IMR-90 (cell line): ENCODE measurements around the gene TRAF3IP3. TPM values are rescaled to one million over a fixed set of nuclear protein-coding genes. Genes with fewer than 3 reads are reported as not detected.

Source experiments
- ATAC-seq: fragments of 200-7000 bp; cut with Tn5 transposase; 2 replicates; pipeline ENCODE4 v1.9.1; 2020; ENCODE audit warnings: low read depth, mild to moderate bottlenecking, moderate library complexity
- BruUV-seq: library from RNA; stranded (reverse); fragments of 400-500 nt; replicated peaks from 2 replicates; lab custom pipeline; 2021; lab: Mats Ljungman, UMichigan
- CTCF ChIA-PET: fragments of 300-600 bp; formaldehyde crosslinking; extraction: SDS; loops from one replicate; lab custom pipeline; 2021; ENCODE audit warnings: antibody characterized with exemption; lab: Yijun Ruan, JAX
- POLR2A ChIA-PET: fragments of 300-600 bp; sonication (Branson Sonifier 250); formaldehyde crosslinking; loops from one replicate; lab custom pipeline; 2022; ENCODE audit warnings: antibody characterized with exemption; ENCODE audit not compliant: unreplicated experiment; lab: Charles Lee
- DNase-seq: peaks from one replicate; pipeline ENCODE4 v3.0.0; 2013
- H2AFZ ChIP-seq: replicated peaks from 2 replicates; pipeline ENCODE3; 2013; ENCODE audit warnings: low read length, mild to moderate bottlenecking; ENCODE audit not compliant: poor library complexity
- H2AK5ac ChIP-seq: 2 replicates; pipeline ENCODE4 v1.6.1; 2013; ENCODE audit warnings: low read depth, low read length, inconsistent platforms
- H2AK9ac ChIP-seq: replicated peaks from 2 replicates; pipeline ENCODE3; 2013; ENCODE audit warnings: mild to moderate bottlenecking, low read depth, low read length, moderate library complexity; ENCODE audit not compliant: poor library complexity
- H2BK120ac ChIP-seq: 2 replicates; pipeline ENCODE4 v1.6.1; 2013; ENCODE audit warnings: low read depth, low read length, inconsistent platforms
- H2BK15ac ChIP-seq: 3 replicates; pipeline ENCODE4 v1.6.1; 2013; ENCODE audit warnings: low read depth, low read length, inconsistent platforms
- H2BK20ac ChIP-seq: 2 replicates; pipeline ENCODE4 v1.6.1; 2013; ENCODE audit warnings: low read depth, mild to moderate bottlenecking, inconsistent platforms, low read length, moderate library complexity
- H2BK5ac ChIP-seq: 2 replicates; pipeline ENCODE4 v1.6.1; 2013; ENCODE audit warnings: mild to moderate bottlenecking, low read depth, low read length, inconsistent platforms; ENCODE audit not compliant: poor library complexity, severe bottlenecking
- H3K14ac ChIP-seq: replicated peaks from 2 replicates; pipeline ENCODE4 v1.6.1; 2013; ENCODE audit warnings: low read depth, low read length, inconsistent platforms
- H3K18ac ChIP-seq: 2 replicates; pipeline ENCODE4 v1.6.1; 2013; ENCODE audit warnings: low read depth, low read length, control low read depth
- H3K23ac ChIP-seq: 2 replicates; pipeline ENCODE4 v1.6.1; 2013; ENCODE audit warnings: low read depth, low read length, inconsistent platforms
- H3K27ac ChIP-seq: 2 replicates; pipeline ENCODE4 v1.5.1; 2013; ENCODE audit warnings: mild to moderate bottlenecking, control low read depth, low read length; ENCODE audit not compliant: insufficient read depth
- H3K27me3 ChIP-seq: 2 replicates; pipeline ENCODE4 v1.6.1; 2013; ENCODE audit warnings: low read length; ENCODE audit not compliant: control insufficient read depth, insufficient read depth
- H3K36me3 ChIP-seq: 2 replicates; pipeline ENCODE4 v1.6.1; 2013; ENCODE audit warnings: low read length, mixed read lengths; ENCODE audit not compliant: control insufficient read depth, insufficient read depth
- H3K4ac ChIP-seq: 2 replicates; pipeline ENCODE4 v1.6.1; 2013; ENCODE audit warnings: low read depth, low read length, inconsistent platforms
- H3K4me1 ChIP-seq: 2 replicates; pipeline ENCODE4 v1.6.1; 2013; ENCODE audit warnings: low read length, mixed read lengths; ENCODE audit not compliant: control insufficient read depth, insufficient read depth
- H3K4me2 ChIP-seq: 2 replicates; pipeline ENCODE4 v1.6.1; 2013; ENCODE audit warnings: low read depth, mild to moderate bottlenecking, control low read depth, low read length, moderate library complexity
- H3K4me3 ChIP-seq: 2 replicates; pipeline ENCODE4 v1.5.1; 2013; ENCODE audit warnings: low read depth, mild to moderate bottlenecking, control low read depth, low read length, moderate library complexity; ENCODE audit not compliant: insufficient read depth
- H3K56ac ChIP-seq: 2 replicates; pipeline ENCODE4 v1.6.1; 2013; ENCODE audit warnings: low read length, inconsistent platforms; ENCODE audit not compliant: insufficient read depth; ENCODE audit errors: extremely low read depth
- H3K79me1 ChIP-seq, 2 experiments: 2 replicates each; pipeline ENCODE4 v1.6.1; 2013; ENCODE audit warnings: low read length in 2 of 2, inconsistent platforms in 1 of 2, low read depth in 1 of 2
- H3K9ac ChIP-seq: 2 replicates; pipeline ENCODE4 v1.6.1; 2013; ENCODE audit warnings: low read depth, low read length, control low read depth
- H3K9me1 ChIP-seq: 2 replicates; pipeline ENCODE4 v1.6.1; 2013; ENCODE audit warnings: low read length, inconsistent platforms; ENCODE audit not compliant: insufficient read depth
- H3K9me3 ChIP-seq: 2 replicates; pipeline ENCODE4 v1.6.1; 2013; ENCODE audit warnings: low read length; ENCODE audit not compliant: control insufficient read depth, insufficient read depth
- H4K20me1 ChIP-seq: 2 replicates; pipeline ENCODE4 v1.6.1; 2013; ENCODE audit warnings: low read length, inconsistent platforms; ENCODE audit not compliant: insufficient read depth
- H4K5ac ChIP-seq: 2 replicates; pipeline ENCODE4 v1.6.1; 2013; ENCODE audit warnings: mild to moderate bottlenecking, low read depth, low read length, control low read depth
- H4K8ac ChIP-seq, 2 experiments: 2 replicates each; pipeline ENCODE4 v1.6.1; 2013; ENCODE audit warnings: low read depth in 2 of 2, low read length in 2 of 2, control low read depth in 1 of 2, inconsistent platforms in 1 of 2
- H4K91ac ChIP-seq: 2 replicates; pipeline ENCODE4 v1.6.1; 2013; ENCODE audit warnings: low read depth, low read length, inconsistent platforms; ENCODE audit not compliant: insufficient read depth
- BHLHE40 ChIP-seq: fragments of 150-350 bp; IDR thresholded peaks from 2 replicates; pipeline ENCODE4 v1.6.1; 2016; ENCODE audit warnings: mild to moderate bottlenecking, low read depth, low read length
- CEBPB ChIP-seq: IDR thresholded peaks from 2 replicates; pipeline ENCODE4 v1.6.1; 2012; ENCODE audit warnings: low read depth, low read length, improper control_type of control experiment
- MXI1 ChIP-seq: IDR thresholded peaks from 2 replicates; pipeline ENCODE4 v1.6.1; 2012; ENCODE audit warnings: low read depth, mild to moderate bottlenecking, low read length, moderate library complexity, borderline replicate concordance
- RAD21 ChIP-seq: IDR thresholded peaks from 2 replicates; pipeline ENCODE4 v1.6.1; 2012; ENCODE audit warnings: low read length, improper control_type of control experiment
- WGBS, 2 experiments: methylation state at CpG; one replicate each; pipeline versions ENCODE4 v1.1.5 to v1.1.7; 2013; ENCODE audit warnings: missing lambda C conversion rate in 2 of 2; ENCODE audit not compliant: insufficient read length in 1 of 2; ENCODE audit errors: extremely low coverage in 2 of 2; 5-methylcytosine and 5-hydroxymethylcytosine counted together
- dilution Hi-C: fragments of 300-500 bp; cut with HindIII; formaldehyde crosslinking; loops from one replicate; pipeline ENCODE4 v1.14.3; 2018; ENCODE audit warnings: low sequenced_read_pairs; ENCODE audit not compliant: unreplicated experiment
- in situ Hi-C: fragments of 300-500 bp; cut with MboI; formaldehyde crosslinking; loops from 3 replicates; pipeline ENCODE4 v1.14.3; 2019; ENCODE audit warnings: low sequenced_read_pairs, inconsistent platforms, mixed read lengths
- intact Hi-C: fragments of 100-400 bp; cut with micrococcal nuclease; formaldehyde crosslinking; loops from 2 replicates; pipeline ENCODE4 v1.10.0; 2022
- polyA plus RNA-seq, 3 experiments: library from polyadenylated mRNA; depleted of rRNA; stranded (reverse); fragments of >200 nt; gene quantifications; 2 replicates each; pipeline ENCODE4 v1.2.3, GENCODE V29; 2012; ENCODE audit warnings: low replicate concordance in 1 of 3
- total RNA-seq: library from RNA; depleted of rRNA; stranded (reverse); fragments of >200 nt; gene quantifications from 2 replicates; pipeline ENCODE4 v1.2.3, GENCODE V29; 2012
- TF ChIP-seq, protein P1 (sequence below): conservative IDR thresholded peaks from 2 replicates; pipeline ENCODE4 v1.5.1; 2012; ENCODE audit warnings: mild to moderate bottlenecking, low read depth, low read length, improper control_type of control experiment
- TF ChIP-seq, protein P2 (sequence below): fragments of 150-350 bp; IDR thresholded peaks from 2 replicates; pipeline ENCODE4 v1.6.1; 2016; ENCODE audit warnings: low read depth, mild to moderate bottlenecking, low read length, moderate library complexity, borderline replicate concordance
- TF ChIP-seq, protein P3 (sequence below): fragments of 150-350 bp; IDR thresholded peaks from 2 replicates; pipeline ENCODE4 v1.6.1; 2017; ENCODE audit warnings: mild to moderate bottlenecking, antibody characterized with exemption, low read length, low read depth

TRAF3IP3 gene
- total and polyA plus RNA-seq, 2 of the 4 experiments (the other 2 are of a cell fraction), result 0.12 to 0.18 TPM

DNA sequence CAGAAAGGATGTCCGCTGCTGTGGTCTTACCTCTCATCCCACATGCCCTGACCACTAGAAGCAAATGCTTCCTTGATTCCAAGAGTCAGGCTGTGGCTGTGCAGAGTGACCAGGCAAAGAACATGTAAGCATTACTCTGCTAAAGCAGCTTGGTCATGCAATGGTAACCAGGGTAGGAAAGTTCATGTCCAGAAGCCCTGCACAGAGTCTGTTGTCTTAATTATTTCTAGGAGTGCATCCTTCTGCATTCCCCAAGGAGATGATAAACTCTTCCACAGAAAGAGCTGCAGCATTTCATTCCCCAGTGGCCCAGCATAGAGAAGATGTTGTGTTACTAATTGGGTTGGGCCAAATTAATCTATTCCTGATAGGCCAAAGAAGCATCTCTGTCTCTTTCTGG lies 61.8 kb downstream of the TRAF3IP3 start:
- TF ChIP-seq BHLHE40, result no peak
- TF ChIP-seq, protein P1, sequence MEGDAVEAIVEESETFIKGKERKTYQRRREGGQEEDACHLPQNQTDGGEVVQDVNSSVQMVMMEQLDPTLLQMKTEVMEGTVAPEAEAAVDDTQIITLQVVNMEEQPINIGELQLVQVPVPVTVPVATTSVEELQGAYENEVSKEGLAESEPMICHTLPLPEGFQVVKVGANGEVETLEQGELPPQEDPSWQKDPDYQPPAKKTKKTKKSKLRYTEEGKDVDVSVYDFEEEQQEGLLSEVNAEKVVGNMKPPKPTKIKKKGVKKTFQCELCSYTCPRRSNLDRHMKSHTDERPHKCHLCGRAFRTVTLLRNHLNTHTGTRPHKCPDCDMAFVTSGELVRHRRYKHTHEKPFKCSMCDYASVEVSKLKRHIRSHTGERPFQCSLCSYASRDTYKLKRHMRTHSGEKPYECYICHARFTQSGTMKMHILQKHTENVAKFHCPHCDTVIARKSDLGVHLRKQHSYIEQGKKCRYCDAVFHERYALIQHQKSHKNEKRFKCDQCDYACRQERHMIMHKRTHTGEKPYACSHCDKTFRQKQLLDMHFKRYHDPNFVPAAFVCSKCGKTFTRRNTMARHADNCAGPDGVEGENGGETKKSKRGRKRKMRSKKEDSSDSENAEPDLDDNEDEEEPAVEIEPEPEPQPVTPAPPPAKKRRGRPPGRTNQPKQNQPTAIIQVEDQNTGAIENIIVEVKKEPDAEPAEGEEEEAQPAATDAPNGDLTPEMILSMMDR, result no peak
- TF ChIP-seq, protein P2, sequence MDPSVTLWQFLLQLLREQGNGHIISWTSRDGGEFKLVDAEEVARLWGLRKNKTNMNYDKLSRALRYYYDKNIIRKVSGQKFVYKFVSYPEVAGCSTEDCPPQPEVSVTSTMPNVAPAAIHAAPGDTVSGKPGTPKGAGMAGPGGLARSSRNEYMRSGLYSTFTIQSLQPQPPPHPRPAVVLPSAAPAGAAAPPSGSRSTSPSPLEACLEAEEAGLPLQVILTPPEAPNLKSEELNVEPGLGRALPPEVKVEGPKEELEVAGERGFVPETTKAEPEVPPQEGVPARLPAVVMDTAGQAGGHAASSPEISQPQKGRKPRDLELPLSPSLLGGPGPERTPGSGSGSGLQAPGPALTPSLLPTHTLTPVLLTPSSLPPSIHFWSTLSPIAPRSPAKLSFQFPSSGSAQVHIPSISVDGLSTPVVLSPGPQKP, result no peak
- TF ChIP-seq, protein P3, sequence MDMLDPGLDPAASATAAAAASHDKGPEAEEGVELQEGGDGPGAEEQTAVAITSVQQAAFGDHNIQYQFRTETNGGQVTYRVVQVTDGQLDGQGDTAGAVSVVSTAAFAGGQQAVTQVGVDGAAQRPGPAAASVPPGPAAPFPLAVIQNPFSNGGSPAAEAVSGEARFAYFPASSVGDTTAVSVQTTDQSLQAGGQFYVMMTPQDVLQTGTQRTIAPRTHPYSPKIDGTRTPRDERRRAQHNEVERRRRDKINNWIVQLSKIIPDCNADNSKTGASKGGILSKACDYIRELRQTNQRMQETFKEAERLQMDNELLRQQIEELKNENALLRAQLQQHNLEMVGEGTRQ, result no peak
- no peak for TF ChIP-seq MXI1
- no peak for TF ChIP-seq CEBPB
- TF ChIP-seq RAD21, result no peak
- no peak for ATAC-seq
- H2BK15ac ChIP-seq, result no peak overlapping the region
- dilution Hi-C loops, result loop anchor here (25.0 kb wide), 1 partner anchor 170 kb away; no protein-coding TSS in a partner anchor
- H3K23ac ChIP-seq, result no peak overlapping the region
- H3K14ac ChIP-seq, result no peak overlapping the region
- H2AK5ac ChIP-seq, result no peak overlapping the region
- H2BK20ac ChIP-seq, result no peak overlapping the region
- no peak for DNase-seq
- intact Hi-C loops, result no loop called here
- H3K56ac ChIP-seq, result no peak overlapping the region
- no peak overlapping the region for H3K27ac ChIP-seq
- no peak overlapping the region for H3K4me2 ChIP-seq
- no peak overlapping the region for H2BK5ac ChIP-seq
- no peaks in the 10 kb centered on the region for H4K20me1 ChIP-seq
- H4K5ac ChIP-seq, result no peak overlapping the region
- no peak overlapping the region for H3K18ac ChIP-seq
- POLR2A ChIA-PET, result no interaction called here
- no peak overlapping the region for H3K9ac ChIP-seq
- BruUV-seq, result no TSS peak
- H3K4me3 ChIP-seq, result no peak overlapping the region
- no peaks in the 10 kb centered on the region for H3K9me3 ChIP-seq
- no peak overlapping the region for H2AK9ac ChIP-seq
- CTCF ChIA-PET, result no interaction called here
- H3K4ac ChIP-seq, result no peak overlapping the region
- no peaks in the 10 kb centered on the region; the same call in 1 of the 2 replicates for H3K9me1 ChIP-seq
- H4K91ac ChIP-seq, result no peak overlapping the region
- no peaks in the 10 kb centered on the region for H3K27me3 ChIP-seq
- no peak overlapping the region for H2BK120ac ChIP-seq
- no peak overlapping the region for H4K8ac ChIP-seq
- in situ Hi-C loops, result no loop called here
- no peak overlapping the region for H2AFZ ChIP-seq
- H3K79me1 ChIP-seq, result no peaks in the 10 kb centered on the region
- H3K36me3 ChIP-seq, result no peaks in the 10 kb centered on the region
- H3K4me1 ChIP-seq, result no peaks in the 10 kb centered on the region
- WGBS, 2 experiments, result no CpG with 5 or more reads among the region's 1 CpG
